Body of pancreas (tissue), 4 donors: ENCODE data around the gene CLNK. TPM values are rescaled to one million over a fixed set of nuclear protein-coding genes. Genes with fewer than 3 reads are reported as not detected.
"Not testable (repeated sequence)": the region's sequence is repeated elsewhere in the genome, so short reads cannot be mapped to it uniquely, and the experiment has no call there.

Experiments used
- ATAC-seq: fragments of 150-250 bp; one replicate; pipeline ENCODE4 v1.9.1; 2016
- DNase-seq, 4 donors: peaks; one replicate each; pipeline ENCODE4 v3.0.0-alpha.2; 2019
- H3K27ac ChIP-seq, 4 donors: fragments of 200-600 bp; sonication (generic); 1 replicate in 3 of 4; 2 replicates in 1 of 4; pipeline versions ENCODE4 v1.5.1 to v1.6.1; 2016 to 2019; ENCODE audit warnings: mild to moderate bottlenecking in 1 of 4, mixed read lengths in 1 of 4, moderate library complexity in 1 of 4
- H3K27me3 ChIP-seq, 2 donors: fragments of 200-600 bp; sonication (generic); one replicate each; pipeline ENCODE4 v1.6.0; 2016; ENCODE audit warnings: mild to moderate bottlenecking in 1 of 2
- H3K36me3 ChIP-seq, 2 donors: fragments of 200-600 bp; sonication (generic); replicated peaks in 1 of 2; 2 replicates each; pipeline ENCODE4 v1.5.1; 2016; ENCODE audit warnings: low read depth in 2 of 2; ENCODE audit not compliant: insufficient read depth in 1 of 2
- H3K4me1 ChIP-seq: fragments of 200-600 bp; sonication (generic); one replicate; pipeline ENCODE4 v1.6.0; 2016
- H3K4me3 ChIP-seq, 2 donors: fragments of 200-600 bp; sonication (generic); 1 replicate in 1 of 2; 2 replicates in 1 of 2; pipeline ENCODE4 v1.5.1; 2016 to 2019
- H3K9me3 ChIP-seq, 3 donors: fragments of 200-600 bp; sonication (generic); 1 replicate in 2 of 3; 2 replicates in 1 of 3; pipeline ENCODE4 v1.5.1; 2016
- POLR2A ChIP-seq, 3 donors: fragments of 450-650 bp; IDR thresholded peaks; one replicate each; pipeline ENCODE4 v1.6.1; 2016; ENCODE audit warnings: antibody characterized with exemption in 3 of 3, mild to moderate bottlenecking in 2 of 3
- WGBS, 2 donors: methylation state at CpG; one replicate each; pipeline ENCODE4 v1.1.5; 2017; 5-methylcytosine and 5-hydroxymethylcytosine counted together
- intact Hi-C: fragments of 100-400 bp; cut with DNase I; formaldehyde crosslinking; loops from one replicate; pipeline ENCODE4 v1.15.1; 2023
- total RNA-seq, 2 donors: library from RNA; depleted of rRNA; stranded (reverse); fragments of >200 nt; gene quantifications; one replicate each; pipeline ENCODE4 v1.1.0, GENCODE V29; 2016
- TF ChIP-seq, protein P1 (sequence below), 7 experiments: fragments of 450-650 bp in 4 of 7; fragments of 200-600 bp in 3 of 7; sonication (generic) in 3 of 7; IDR thresholded peaks; one replicate each; pipeline ENCODE4 v1.5.1; 2016 to 2019; ENCODE audit warnings: antibody characterized with exemption in 7 of 7

Gene CLNK
- total RNA-seq, 2 donors from 2014 or later: 1.0 TPM; not detected in 1

DNA sequence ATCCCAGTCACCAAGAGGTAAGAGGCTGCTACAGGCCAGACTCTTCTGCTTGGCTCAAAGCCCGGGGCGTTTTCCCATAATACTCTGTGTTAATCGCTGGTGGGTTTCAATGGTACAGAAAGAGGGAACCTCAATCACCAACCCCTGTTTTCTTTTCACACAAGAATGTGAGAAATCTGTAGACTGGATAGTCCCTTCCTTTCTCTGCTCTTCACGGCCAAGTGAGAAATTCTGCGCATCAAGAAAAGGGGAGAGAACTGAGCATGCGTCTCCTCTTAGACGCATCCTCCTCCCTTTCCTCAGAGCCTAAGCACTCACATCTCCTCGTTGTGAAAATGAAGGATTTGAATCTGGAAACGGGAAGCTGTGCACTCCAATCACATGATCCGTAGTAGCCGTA, 64.7 kb downstream of the CLNK start:
- H3K27ac ChIP-seq: no peak overlapping the region
- H3K27me3 ChIP-seq: no peaks in the 10 kb centered on the region
- TF ChIP-seq POLR2A (IDR thresholded peaks at IDR 0.05): no peak
- TF ChIP-seq, protein P1, sequence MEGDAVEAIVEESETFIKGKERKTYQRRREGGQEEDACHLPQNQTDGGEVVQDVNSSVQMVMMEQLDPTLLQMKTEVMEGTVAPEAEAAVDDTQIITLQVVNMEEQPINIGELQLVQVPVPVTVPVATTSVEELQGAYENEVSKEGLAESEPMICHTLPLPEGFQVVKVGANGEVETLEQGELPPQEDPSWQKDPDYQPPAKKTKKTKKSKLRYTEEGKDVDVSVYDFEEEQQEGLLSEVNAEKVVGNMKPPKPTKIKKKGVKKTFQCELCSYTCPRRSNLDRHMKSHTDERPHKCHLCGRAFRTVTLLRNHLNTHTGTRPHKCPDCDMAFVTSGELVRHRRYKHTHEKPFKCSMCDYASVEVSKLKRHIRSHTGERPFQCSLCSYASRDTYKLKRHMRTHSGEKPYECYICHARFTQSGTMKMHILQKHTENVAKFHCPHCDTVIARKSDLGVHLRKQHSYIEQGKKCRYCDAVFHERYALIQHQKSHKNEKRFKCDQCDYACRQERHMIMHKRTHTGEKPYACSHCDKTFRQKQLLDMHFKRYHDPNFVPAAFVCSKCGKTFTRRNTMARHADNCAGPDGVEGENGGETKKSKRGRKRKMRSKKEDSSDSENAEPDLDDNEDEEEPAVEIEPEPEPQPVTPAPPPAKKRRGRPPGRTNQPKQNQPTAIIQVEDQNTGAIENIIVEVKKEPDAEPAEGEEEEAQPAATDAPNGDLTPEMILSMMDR (IDR thresholded peaks at IDR 0.05): no peak
- no peaks in the 10 kb centered on the region for H3K36me3 ChIP-seq
- no peak for ATAC-seq
- no peak overlapping the region for H3K4me3 ChIP-seq
- no peaks in the 10 kb centered on the region for H3K9me3 ChIP-seq
- H3K4me1 ChIP-seq: no peaks in the 10 kb centered on the region
- 72 to 79% methylated on average over 11 of the region's 11 CpGs for WGBS, 2 donors
- intact Hi-C loops: no loop called here
- DNase-seq: no peak

DNA sequence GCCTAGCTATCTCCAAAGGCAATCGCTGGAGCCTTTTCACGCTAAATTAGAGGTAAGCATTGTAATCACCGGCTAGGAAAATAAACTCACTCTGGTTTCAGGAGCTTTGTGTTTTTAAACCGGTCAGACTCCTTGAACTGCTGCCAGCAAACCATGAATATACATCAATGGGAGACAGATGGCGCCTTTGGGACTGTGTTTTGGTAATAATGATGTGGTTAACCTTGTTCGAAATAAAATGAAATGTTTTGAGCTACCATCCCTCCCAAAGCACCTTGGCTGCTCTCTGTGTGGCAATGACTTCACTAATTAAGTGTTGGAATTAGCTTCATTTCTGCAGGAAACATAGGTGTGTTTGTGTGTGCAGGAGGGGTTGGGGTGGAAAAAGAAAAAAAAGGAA, 65.3 kb downstream of the CLNK start:
- H3K27me3 ChIP-seq: no peaks in the 10 kb centered on the region
- DNase-seq: peak in 3 of 4 donors; percentile 19 to 25 (median 20)
- ATAC-seq: no peak
- H3K36me3 ChIP-seq: no peaks in the 10 kb centered on the region
- intact Hi-C loops: no loop called here
- H3K4me3 ChIP-seq: no peak overlapping the region
- H3K4me1 ChIP-seq: no peaks in the 10 kb centered on the region
- WGBS, 2 donors: 10 to 18% methylated on average over 6 of the region's 6 CpGs
- H3K9me3 ChIP-seq: no peaks in the 10 kb centered on the region
- no peak overlapping the region for H3K27ac ChIP-seq
- no peak for TF ChIP-seq POLR2A (IDR thresholded peaks at IDR 0.05)
- TF ChIP-seq, protein P1 (IDR thresholded peaks at IDR 0.05): no peak

DNA sequence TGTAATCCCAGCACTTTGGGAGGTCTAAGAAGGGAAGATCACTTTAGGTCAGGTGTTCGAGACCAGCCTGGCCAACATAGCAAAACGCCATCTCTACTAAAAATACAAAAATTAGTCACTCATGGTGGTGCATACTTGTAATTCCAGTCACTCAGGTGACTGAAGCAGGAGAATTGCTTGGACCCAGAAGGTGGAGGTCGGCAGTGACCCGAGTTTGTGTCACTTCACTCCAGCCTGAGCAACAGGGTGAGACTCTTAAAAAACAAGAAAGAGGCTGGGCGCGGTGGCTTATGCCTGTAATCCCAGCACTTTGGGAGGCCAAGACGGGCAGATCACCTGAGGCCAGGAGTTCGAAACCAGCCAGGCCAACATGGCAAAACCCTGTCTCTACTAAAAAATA, 69.6 kb downstream of the CLNK start:
- H3K36me3 ChIP-seq, ATAC-seq, H3K9me3 ChIP-seq, H3K27ac ChIP-seq, intact Hi-C loops, DNase-seq, H3K4me3 ChIP-seq, H3K4me1 ChIP-seq, H3K27me3 ChIP-seq: not testable (repeated sequence)
- whole genome bisulfite sequencing, 2 donors: 75 to 76% methylated on average over 8 of the region's 8 CpGs

DNA sequence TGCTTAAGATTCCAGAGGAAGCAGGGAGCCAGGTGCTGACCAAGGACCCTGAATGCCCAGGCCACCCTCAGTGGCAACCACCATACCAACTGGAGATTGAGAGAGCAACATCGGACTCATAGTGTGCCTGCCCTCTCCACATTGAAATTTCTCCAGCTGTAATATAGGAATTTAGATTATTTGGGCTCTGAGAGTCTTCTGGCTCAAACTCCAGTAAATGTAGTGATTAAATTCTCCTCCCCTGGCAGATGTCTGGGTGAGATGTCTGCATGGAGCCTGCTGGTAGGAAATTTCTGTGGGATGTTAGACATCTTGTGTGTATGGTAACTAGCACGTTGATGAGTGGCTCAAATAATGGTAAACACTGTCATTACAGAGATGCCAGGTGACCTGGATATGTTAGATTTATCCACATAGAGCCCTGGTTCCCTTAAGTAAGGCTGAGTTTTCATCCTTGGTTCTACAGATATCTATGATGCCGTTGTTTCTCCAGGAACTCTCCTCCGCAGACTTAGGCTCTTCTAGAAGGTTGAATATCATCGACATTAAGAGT, 70.6 kb downstream of the CLNK start:
- ATAC-seq (no peak), DNase-seq (no peak)
- WGBS, 2 donors: 50 to 58% methylated on average over 4 to 5 of the region's 5 CpGs
- intact Hi-C loops: no loop called here
- Histone ChIP-seq H3K27me3 (no peaks in the 10 kb centered on the region), H3K4me3 (no peak overlapping the region), H3K27ac (no peak overlapping the region), H3K36me3 (no peaks in the 10 kb centered on the region), H3K4me1 (no peaks in the 10 kb centered on the region), H3K9me3 (no peaks in the 10 kb centered on the region)
- TF ChIP-seq, protein P1 (IDR thresholded peaks at IDR 0.05): no peak
- no peak for TF ChIP-seq POLR2A (IDR thresholded peaks at IDR 0.05)

DNA sequence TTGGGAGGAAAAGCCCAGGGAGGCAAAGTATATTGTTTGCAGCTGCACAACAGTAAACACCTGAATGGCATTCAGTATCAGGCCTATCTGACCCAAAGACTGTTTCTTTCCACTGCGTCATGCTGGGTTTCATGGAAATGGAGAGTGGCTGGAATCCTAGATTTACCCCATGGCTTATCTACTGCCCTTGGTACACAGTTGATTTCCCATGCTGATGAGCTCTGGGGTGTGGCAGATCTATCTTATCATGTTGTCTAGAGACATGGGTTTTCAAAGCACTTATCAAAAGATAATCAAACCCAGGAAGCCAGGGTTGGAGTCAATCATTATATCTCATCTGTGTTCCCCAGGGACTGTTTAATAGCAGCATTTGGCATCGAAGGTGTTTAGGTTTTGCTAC, 72.1 kb downstream of the CLNK start:
- no peak for DNase-seq
- H3K9me3 ChIP-seq: no peaks in the 10 kb centered on the region
- no peaks in the 10 kb centered on the region for H3K36me3 ChIP-seq
- 65 to 87% methylated on average over 2 of the region's 2 CpGs for WGBS, 2 donors
- H3K27me3 ChIP-seq: no peaks in the 10 kb centered on the region
- H3K27ac ChIP-seq: no peak overlapping the region
- no peaks in the 10 kb centered on the region for H3K4me1 ChIP-seq
- intact Hi-C loops: no loop called here
- H3K4me3 ChIP-seq: no peak overlapping the region
- ATAC-seq: no peak
- no peak for TF ChIP-seq POLR2A (IDR thresholded peaks at IDR 0.05)

DNA sequence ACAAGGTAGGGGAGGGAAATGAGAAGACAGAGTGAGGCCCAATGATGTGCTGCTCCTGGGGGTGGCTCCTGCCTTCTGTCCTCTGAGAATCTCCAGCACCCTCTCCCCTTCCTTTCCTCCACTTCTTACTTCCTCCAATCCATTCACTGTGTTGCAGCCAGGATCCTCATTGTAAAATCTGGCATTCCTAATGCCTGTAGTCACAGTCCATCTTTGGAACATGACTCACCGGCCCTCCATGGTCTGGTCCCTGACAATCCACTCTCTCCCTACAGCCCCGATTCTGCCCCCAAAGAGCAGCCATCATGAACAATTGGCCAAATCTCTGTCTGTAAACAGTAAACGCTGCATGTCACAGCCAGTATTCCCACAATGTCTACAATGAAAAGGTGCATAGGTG, 72.9 kb downstream of the CLNK start:
- H3K27me3 ChIP-seq: no peaks in the 10 kb centered on the region
- WGBS, 2 donors: 46 to 47% methylated on average over 3 of the region's 3 CpGs
- TF ChIP-seq POLR2A (IDR thresholded peaks at IDR 0.05): no peak
- TF ChIP-seq, protein P1 (IDR thresholded peaks at IDR 0.05): no peak
- intact Hi-C loops: no loop called here
- H3K4me1 ChIP-seq: no peaks in the 10 kb centered on the region
- H3K9me3 ChIP-seq: no peaks in the 10 kb centered on the region
- ATAC-seq: peak; percentile 62
- H3K4me3 ChIP-seq: no peak overlapping the region
- H3K27ac ChIP-seq: no peak overlapping the region
- DNase-seq: peak in 2 of 4 donors; percentile 8 to 14
- H3K36me3 ChIP-seq: no peaks in the 10 kb centered on the region
